Measurements from ENCODE around the gene NAGLU.

NAGLU gene

GRCh38 chr17:42565523-42566214, 29.6 kb downstream of the NAGLU start:
- no peak for DNase-seq

DNA sequence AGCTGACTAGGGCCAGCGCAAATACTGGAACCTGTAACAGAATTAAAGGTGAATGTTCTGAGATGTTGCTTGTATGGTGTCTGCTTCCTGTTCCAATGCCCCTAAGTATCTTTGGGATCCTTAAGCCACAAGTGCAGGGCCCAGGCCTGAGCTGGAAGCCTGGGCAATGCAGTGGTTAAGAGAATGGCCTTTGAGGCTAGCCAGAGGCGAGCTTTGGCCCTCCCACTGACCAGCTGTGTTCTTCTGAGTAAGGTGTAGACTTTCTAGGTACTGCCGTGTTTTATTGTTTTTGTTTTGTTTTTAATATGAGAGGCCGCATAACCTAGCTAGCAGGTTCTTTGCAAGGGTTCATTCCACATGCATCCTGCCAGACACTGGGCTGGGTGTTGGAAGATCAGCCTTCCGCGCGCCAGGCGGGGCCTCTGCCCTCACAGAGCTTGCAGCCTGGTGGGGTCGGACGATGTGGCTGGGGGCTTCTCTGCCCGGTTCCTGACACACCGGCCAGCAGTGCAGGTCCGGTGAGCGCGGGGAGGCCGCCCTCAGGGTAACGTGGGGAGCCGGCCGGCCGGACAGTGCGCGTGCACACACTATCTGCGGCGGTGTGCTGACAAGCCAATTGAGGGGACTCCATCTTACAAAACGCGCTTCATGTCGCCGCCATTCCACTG, 30.3 kb downstream of the NAGLU start:
- DNase-seq = no peak

- peak; percentile 94 for DNase-seq
Measured at GRCh38 chr17:42566883-42567573, 31.0 kb downstream of the NAGLU start, which contains the start of gene MLX. Gene MLX (plus strand): TSS chr17:42567100. CDS start chr17:42567125, 25 bp downstream.

DNA sequence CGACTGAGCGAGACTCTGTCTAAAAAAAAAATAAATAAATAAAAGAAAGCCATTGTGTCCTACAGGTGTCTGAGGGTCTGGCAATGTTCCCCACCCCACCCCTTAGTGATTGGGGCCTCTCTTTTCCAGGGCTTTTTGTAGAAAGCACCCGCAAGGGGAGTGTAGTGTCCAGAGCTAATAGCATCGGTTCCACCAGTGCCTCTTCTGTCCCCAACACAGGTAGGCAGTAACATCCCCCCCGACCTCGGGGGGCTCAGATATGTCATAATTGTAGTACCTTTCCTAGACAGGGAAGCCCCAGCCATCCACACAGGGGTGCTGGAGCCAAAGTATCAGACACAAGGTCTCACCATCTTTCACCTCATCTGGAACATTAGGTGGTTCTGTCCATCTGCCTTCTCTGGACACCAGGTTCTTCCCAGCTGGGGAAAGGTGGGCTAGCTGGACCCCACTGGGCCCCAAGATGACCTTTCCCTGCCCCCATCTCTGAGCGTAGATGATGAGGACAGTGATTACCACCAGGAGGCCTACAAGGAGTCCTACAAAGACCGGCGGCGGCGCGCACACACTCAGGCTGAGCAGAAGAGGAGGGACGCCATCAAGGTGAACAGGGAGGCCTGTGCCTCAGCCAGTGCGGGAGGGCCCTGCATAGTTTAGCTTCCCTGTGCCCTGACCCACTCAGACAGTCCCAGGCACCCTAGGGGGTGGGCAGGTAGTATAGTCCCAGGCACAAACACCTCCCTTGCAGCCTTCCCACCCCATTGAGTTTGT, 32.5 kb downstream of the NAGLU start:
- no peak for DNase-seq

GRCh38 chr17:42571435-42572225, 35.6 kb downstream of the NAGLU start:
- no peak for DNase-seq

GRCh38 chr17:42573095-42573494, 37.1 kb downstream of the NAGLU start:
- DNase-seq = no peak

- DNase-seq = no peak
Measured at GRCh38 chr17:42574463-42574862, 38.4 kb downstream of the NAGLU start.

DNA sequence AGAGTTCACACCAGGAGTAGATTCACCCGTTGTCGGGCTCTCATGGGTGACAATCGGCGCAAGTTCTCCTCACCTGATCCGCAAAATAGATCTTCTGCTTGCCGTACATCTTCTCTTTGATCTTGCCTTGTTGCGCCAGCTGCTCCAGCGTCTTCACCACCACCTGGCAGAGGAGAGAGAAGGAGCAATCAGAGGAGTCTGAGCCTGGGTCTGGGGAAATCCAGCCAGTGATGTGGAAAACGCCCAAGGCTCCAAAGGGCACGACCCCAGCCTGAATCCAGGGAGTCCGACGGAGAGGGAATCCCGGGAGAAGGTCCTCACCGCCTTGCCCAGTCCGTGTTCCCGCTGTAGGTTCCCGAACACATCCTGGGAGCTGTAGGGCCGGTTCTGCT, 41.1 kb downstream of the NAGLU start:
- no peak for DNase-seq

DNA sequence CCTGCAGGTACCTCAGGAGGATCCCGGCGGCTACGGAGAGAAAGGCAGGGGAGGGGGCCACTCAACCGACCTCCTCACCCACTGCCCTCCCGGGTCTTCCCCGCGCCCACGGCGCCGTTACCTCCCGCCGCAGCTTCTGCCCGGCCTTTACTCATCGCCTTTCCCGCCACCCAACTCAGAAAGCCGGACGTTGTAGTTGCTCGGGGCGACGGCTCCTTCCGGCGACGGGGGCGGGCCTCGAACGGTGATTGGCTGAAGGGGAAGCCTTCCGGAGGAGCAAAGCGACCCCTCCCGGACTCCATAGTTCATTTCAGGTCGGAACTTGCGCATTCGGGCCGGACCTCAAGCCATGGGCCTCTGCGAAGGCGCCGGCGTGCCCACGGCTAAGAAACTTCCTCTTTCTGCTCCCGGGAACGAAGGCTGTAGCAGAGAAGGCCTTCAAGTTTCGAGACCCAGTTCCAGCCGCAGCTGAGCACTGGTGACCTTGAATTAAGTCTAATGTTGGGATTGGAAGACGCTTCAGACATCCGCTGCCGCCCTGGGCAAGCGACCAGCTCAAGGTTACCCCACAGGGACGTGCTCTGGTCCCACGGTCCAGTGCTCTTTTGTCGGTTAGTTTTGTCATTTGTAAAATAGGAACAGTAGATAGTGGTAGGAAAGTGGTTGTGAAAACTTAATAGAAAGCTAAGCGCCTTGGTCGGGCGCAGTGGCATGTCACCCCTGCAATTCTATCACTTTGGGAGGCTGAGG, 41.7 kb downstream of the NAGLU start, which contains the start of gene PSMC3IP:
PSMC3IP (minus strand) TSS at position 198 of the 750 bp plus-strand sequence; CDS start at position 155, 43 bp downstream.
- DNase-seq = peak; percentile 66

DNA sequence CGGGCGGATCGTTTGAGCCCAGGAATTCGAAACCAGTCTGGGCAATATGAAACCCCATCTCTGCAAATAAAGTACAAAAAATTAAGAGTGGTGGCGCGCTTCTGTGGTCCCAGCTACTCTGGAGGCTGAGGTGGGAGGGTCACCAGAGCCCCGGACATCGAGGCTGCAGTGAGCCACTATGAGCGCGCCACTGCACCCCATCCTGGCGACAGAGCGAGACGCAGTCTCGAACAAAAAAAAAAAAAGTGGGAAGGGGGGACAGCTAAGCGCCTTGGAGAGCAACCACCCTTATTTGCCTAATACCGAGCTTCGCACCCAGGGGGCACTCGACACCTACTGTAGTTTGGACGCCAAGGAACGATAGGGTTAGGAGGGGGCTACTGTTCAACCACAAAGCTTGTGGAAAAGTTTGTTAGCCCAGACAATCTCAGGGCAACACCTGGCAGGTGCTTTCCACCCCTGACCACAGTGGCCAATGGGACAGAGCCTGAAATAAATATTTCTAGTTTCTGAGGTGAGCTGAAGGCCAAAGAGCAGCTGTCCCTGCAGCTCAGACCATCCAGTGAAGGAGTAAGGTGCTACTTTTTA, 42.3 kb downstream of the NAGLU start:
- DNase-seq = peak; percentile 60

DNA sequence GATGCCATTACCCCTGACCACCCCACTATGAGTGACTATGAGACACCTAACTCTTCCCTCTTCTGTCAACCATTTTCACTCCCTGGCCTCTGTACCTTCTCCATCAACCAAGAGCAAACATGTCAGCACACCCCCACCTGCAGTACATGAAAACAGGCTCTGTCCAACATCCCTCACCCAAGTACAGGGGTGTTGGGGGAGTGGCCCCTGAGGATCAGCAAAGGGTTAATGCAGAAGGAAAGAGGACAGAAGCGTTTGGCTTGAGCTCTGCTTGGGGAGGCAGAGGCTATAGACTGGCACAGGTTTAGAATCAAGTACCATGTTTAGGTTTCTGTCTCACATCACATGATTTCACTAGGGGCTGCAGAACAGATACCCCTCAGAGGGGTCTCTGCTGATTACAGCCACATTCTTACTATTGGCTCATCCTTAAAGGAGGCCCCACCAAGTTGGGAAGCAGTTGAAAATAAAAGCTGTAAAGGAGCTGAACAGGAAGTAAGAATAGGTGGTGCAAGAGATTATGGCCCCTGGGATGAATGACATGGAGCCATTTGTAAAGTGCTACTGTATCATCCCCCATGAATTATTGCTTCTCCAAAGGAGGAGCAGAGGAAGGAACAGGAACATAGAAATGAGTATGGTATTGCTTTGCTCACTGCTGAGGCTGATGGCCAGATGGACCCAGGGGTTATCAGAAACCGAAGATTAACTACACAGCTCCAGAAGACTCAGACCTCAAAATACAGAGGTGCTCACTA, 43.9 kb downstream of the NAGLU start:
- no peak for DNase-seq

DNA sequence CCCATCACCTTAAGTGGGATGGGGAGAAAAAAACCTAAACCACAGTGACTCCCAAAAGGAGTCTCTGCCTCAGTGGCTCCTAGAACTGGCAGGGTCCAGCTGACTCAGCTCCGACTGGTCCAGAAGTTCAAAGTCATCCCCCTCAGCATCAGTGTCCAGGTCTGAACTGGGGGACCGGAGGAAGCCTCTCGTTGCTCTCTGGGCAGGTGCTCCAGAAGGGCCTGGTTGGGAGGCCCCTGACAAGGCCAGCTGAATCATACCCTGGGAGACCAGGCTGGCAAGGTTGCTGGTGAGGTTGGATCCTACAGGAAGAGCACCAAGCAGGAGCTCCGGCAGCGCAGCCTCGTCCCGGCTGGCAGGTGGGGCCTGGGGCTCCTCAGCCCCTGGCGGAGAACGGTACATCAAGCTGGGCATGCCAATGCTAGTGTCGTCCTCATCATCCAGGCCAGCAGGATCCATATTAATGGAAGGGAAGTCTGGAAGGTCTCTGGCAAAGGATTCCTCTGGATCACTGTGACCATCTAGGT, 45.8 kb downstream of the NAGLU start:
- no peak for DNase-seq

- DNase-seq = no peak
Measured at GRCh38 chr17:42584880-42585279, 48.8 kb downstream of the NAGLU start.

DNA sequence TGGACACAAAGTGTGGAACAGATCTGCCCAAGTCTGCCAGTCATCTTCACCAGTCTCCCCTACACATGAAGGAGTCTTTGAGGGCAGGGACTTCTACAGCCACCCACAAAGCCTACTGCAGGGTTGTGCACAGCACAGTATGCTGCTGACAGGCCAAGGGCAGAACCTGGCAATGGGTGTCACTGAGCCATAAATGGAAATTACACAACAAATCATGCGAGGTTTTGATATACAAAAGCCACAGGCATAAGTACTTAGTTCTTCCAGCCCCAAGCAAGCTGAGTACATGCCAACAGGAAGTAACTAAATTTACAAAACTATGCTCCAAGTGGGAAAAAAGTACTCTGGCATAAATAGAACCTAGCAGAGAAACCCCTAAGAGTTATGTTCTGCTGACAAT, 49.3 kb downstream of the NAGLU start:
- no peak for DNase-seq

DNA sequence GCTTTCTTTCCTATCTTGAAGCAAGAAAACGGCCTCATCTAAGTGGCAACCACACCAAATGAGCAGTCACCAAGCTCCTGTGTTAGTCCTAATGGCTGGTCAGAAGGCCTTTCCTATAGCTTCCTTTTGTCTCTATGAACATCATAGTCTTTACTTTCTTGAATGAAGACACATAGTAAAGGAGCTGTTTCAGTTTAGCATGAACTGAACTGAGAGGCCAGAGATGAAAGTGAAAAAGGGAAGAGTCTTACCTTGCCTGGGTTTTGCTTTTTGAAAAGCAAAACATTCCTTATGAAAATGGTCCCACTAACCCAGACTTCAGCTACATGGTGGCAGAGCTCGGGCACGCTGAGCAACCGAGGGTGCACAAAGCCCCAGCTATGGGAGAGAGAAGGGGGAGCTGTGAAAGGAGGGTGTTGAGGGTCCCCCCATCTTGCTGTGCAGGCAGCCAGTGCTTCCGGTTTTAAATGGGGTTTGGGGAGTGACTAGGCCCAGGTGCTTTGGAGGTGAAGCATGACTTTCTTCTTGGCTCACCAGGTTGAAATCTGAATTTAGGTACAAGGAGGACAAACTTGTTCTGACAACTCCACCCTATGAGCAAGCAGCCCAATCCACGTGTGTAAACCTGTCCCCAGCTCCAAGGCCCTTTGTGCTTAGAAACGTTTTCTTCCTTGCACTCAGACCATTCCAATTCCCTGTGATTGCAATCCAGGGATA, 50.6 kb downstream of the NAGLU start:
- no peak for DNase-seq

- DNase-seq = no peak
Measured at GRCh38 chr17:42590886-42591285, 54.8 kb downstream of the NAGLU start.

- no peak for DNase-seq
Measured at GRCh38 chr17:42591411-42591810, 55.4 kb downstream of the NAGLU start.

Measured in 8988T (cell line).